GM08714 (cell line): Measurements from ENCODE around the gene TMEM108.
A peak's percentile ranks its signal among the peaks of the same experiment; 100 is the strongest.

Experiments used
- H3K4me3 ChIP-seq: fragments of 200-500 bp; sonication (Bioruptor generic); 2 replicates; pipeline ENCODE4 v1.5.1; 2014; ENCODE audit warnings: mild to moderate bottlenecking, low read length, inconsistent platforms
- ZNF274 ChIP-seq: IDR thresholded peaks from 2 replicates; pipeline ENCODE4 v1.6.1; 2012; ENCODE audit warnings: mild to moderate bottlenecking, low read depth, low read length

The TMEM108 gene

GRCh38 chr3:133396906-133397305, 358.7 kb downstream of the TMEM108 start:
- TF ChIP-seq ZNF274, result 0 out of 2 replicates have a peak, but pooled peaks have one; percentile 10
- H3K4me3 ChIP-seq, result no peak overlapping the region

GRCh38 chr3:133400006-133400515, 361.9 kb downstream of the TMEM108 start, which contains the start of gene BFSP2:
TSS of gene BFSP2 (plus strand) at chr3:133400056. CDS start at chr3:133400084, 28 bp downstream.
- no peak within 1 kb of the TSS for H3K4me3 ChIP-seq
- no peak for TF ChIP-seq ZNF274

- no peak for TF ChIP-seq ZNF274
- H3K4me3 ChIP-seq, result no peak overlapping the region
These were observed 363.4 kb downstream of the TMEM108 start for GRCh38 chr3:133401374-133402135.

GRCh38 chr3:133404920-133405319, 366.7 kb downstream of the TMEM108 start:
- no peak for TF ChIP-seq ZNF274

GRCh38 chr3:133408366-133408765, 370.2 kb downstream of the TMEM108 start:
- no peak overlapping the region for H3K4me3 ChIP-seq
- TF ChIP-seq ZNF274, result no peak

More at GRCh38 chr3:133404920-133405319, 366.7 kb downstream of the TMEM108 start:
- no peak overlapping the region for H3K4me3 ChIP-seq

GRCh38 chr3:133408961-133409360, 370.8 kb downstream of the TMEM108 start:
- no peak overlapping the region for H3K4me3 ChIP-seq
- no peak for TF ChIP-seq ZNF274

- no peak overlapping the region for H3K4me3 ChIP-seq
- no peak for TF ChIP-seq ZNF274
These were observed 372.2 kb downstream of the TMEM108 start for GRCh38 chr3:133410191-133410892.

GRCh38 chr3:133412183-133413132, 374.3 kb downstream of the TMEM108 start:
- no peak for TF ChIP-seq ZNF274
- no peak overlapping the region for H3K4me3 ChIP-seq

- no peak for TF ChIP-seq ZNF274
- H3K4me3 ChIP-seq, result no peak overlapping the region
These were observed 375.2 kb downstream of the TMEM108 start for GRCh38 chr3:133413161-133414020.

GRCh38 chr3:133414021-133414392, 375.8 kb downstream of the TMEM108 start:
- TF ChIP-seq ZNF274, result no peak
- no peak overlapping the region for H3K4me3 ChIP-seq

GRCh38 chr3:133418361-133418760, 380.2 kb downstream of the TMEM108 start:
- H3K4me3 ChIP-seq, result no peak overlapping the region
- no peak for TF ChIP-seq ZNF274

- TF ChIP-seq ZNF274, result no peak
- H3K4me3 ChIP-seq, result no peak overlapping the region
These were observed 381.1 kb downstream of the TMEM108 start for GRCh38 chr3:133419151-133419909.
